HCT116 (cell line): ENCODE measurements around the gene MICOS13. TPM values are rescaled to one million over a fixed set of nuclear protein-coding genes. Genes with fewer than 3 reads are reported as not detected.

Experiments used
- CBX3 ChIP-seq: IDR thresholded peaks from 2 replicates; pipeline ENCODE4 v1.6.1; 2012; ENCODE audit warnings: low read depth
- total RNA-seq: library from RNA; stranded (reverse); gene quantifications from one replicate; pipeline ENCODE4 v1.2.1, GENCODE V29; 2021; ENCODE audit not compliant: unreplicated experiment
- TF ChIP-seq, protein P1 (sequence below): IDR thresholded peaks from 2 replicates; pipeline ENCODE4 v1.6.1; 2012; ENCODE audit warnings: low read depth
- TF ChIP-seq, protein P2 (sequence below): IDR thresholded peaks from 2 replicates; pipeline ENCODE4 v1.6.1; 2012

Gene MICOS13
- total RNA-seq, 1 experiment from 2014 or later, result 61.6 TPM

DNA sequence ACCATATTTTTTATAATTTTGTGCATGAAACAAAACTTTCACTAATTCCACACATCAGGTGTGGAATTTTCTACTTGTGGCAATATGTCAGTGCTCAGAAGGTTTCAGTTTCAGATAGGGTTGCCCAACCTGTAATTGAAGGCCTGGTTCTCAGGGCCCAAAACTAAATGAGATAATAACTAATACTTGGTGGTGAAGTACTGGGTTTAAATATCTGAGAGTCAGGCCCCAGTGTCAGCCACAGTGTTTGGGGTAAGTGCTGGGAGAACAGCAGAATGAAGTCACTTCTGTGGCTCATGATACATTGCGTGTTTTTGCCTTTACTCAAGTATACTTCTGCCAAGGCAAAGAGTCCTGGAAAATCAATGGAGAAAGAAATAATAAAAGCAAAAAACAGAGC is 51.9 kb downstream of the MICOS13 start (continued):
- TF ChIP-seq, protein P1, sequence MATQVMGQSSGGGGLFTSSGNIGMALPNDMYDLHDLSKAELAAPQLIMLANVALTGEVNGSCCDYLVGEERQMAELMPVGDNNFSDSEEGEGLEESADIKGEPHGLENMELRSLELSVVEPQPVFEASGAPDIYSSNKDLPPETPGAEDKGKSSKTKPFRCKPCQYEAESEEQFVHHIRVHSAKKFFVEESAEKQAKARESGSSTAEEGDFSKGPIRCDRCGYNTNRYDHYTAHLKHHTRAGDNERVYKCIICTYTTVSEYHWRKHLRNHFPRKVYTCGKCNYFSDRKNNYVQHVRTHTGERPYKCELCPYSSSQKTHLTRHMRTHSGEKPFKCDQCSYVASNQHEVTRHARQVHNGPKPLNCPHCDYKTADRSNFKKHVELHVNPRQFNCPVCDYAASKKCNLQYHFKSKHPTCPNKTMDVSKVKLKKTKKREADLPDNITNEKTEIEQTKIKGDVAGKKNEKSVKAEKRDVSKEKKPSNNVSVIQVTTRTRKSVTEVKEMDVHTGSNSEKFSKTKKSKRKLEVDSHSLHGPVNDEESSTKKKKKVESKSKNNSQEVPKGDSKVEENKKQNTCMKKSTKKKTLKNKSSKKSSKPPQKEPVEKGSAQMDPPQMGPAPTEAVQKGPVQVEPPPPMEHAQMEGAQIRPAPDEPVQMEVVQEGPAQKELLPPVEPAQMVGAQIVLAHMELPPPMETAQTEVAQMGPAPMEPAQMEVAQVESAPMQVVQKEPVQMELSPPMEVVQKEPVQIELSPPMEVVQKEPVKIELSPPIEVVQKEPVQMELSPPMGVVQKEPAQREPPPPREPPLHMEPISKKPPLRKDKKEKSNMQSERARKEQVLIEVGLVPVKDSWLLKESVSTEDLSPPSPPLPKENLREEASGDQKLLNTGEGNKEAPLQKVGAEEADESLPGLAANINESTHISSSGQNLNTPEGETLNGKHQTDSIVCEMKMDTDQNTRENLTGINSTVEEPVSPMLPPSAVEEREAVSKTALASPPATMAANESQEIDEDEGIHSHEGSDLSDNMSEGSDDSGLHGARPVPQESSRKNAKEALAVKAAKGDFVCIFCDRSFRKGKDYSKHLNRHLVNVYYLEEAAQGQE, result no peak
- TF ChIP-seq, protein P2, sequence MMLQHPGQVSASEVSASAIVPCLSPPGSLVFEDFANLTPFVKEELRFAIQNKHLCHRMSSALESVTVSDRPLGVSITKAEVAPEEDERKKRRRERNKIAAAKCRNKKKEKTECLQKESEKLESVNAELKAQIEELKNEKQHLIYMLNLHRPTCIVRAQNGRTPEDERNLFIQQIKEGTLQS, result no peak
- TF ChIP-seq CBX3, result no peak
- TF ChIP-seq, all 23 proteins: peak for 0

Other genes with a start within 250 kb of the MICOS13 start
- not detected for gene ZNRF4, start 225.1 kb downstream of the MICOS13 start, total RNA-seq
- gene TINCR, start 112.6 kb downstream of the MICOS13 start, total RNA-seq, result 6.1 TPM
- 86.9 TPM for gene SAFB2, start 57.7 kb downstream of the MICOS13 start, total RNA-seq
- gene SAFB, start 57.4 kb downstream of the MICOS13 start, total RNA-seq, result 143 TPM
- gene HSD11B1L, start 511 bp upstream of the MICOS13 start, total RNA-seq, result 6.0 TPM
- 1,504 TPM for gene RPL36, start 9.8 kb upstream of the MICOS13 start, total RNA-seq
- gene LONP1, start 39.6 kb upstream of the MICOS13 start, total RNA-seq, result 180 TPM
- not detected for gene CATSPERD, start 40.1 kb upstream of the MICOS13 start, total RNA-seq
- 13.5 TPM for gene PRR22, start 104.2 kb upstream of the MICOS13 start, total RNA-seq
- gene DUS3L, start 110.6 kb upstream of the MICOS13 start, total RNA-seq, result 78.1 TPM
- 11.5 TPM for gene NRTN, start 124.6 kb upstream of the MICOS13 start, total RNA-seq
- not detected for gene FUT6, start 159.2 kb upstream of the MICOS13 start, total RNA-seq
- 2.6 TPM for gene FUT3, start 170.9 kb upstream of the MICOS13 start, total RNA-seq
- gene FUT5, start 190.0 kb upstream of the MICOS13 start, total RNA-seq, result 0.84 TPM
- gene NDUFA11, start 223.3 kb upstream of the MICOS13 start, total RNA-seq, result 311 TPM
- 2.1 TPM for gene VMAC, start 224.4 kb upstream of the MICOS13 start, total RNA-seq
- 2.5 TPM for gene CAPS, start 233.7 kb upstream of the MICOS13 start, total RNA-seq